Naive B cell (primary cell): ENCODE results near the gene GTF2F1. TPM values are rescaled to one million over a fixed set of nuclear protein-coding genes. Genes with fewer than 3 reads are reported as not detected.

ENCODE experiments used
- ATAC-seq, 2 donors: fragments of 150-1000 bp; cut with Tn5 transposase; 2 replicates each; pipeline ENCODE4 v1.10.0; 2021; ENCODE audit warnings: low read depth in 2 of 2, mild to moderate bottlenecking in 2 of 2, moderate library complexity in 2 of 2
- DNase-seq: peaks from one replicate; pipeline ENCODE4 v3.0.0; 2022
- H3K27ac Mint-ChIP-seq, 6 donors: one replicate each; pipeline ENCODE4 v1.8.0; 2020 to 2022; ENCODE audit warnings: mild to moderate bottlenecking in 6 of 6, mixed read lengths in 6 of 6, moderate library complexity in 5 of 6, inconsistent platforms in 2 of 6
- H3K27me3 Mint-ChIP-seq, 3 donors: one replicate each; pipeline ENCODE4 v1.8.0; 2021 to 2022; ENCODE audit warnings: mixed read lengths in 3 of 3, mild to moderate bottlenecking in 1 of 3
- H3K36me3 Mint-ChIP-seq, 2 donors: one replicate each; pipeline ENCODE4 v1.8.0; 2020 to 2022; ENCODE audit warnings: mixed read lengths in 2 of 2, inconsistent platforms in 1 of 2, mild to moderate bottlenecking in 1 of 2
- H3K4me1 Mint-ChIP-seq, 3 donors: one replicate each; pipeline ENCODE4 v1.8.0; 2020 to 2022; ENCODE audit warnings: mixed read lengths in 3 of 3, inconsistent platforms in 1 of 3, mild to moderate bottlenecking in 1 of 3, moderate library complexity in 1 of 3
- H3K4me3 Mint-ChIP-seq, 8 donors: one replicate each; pipeline ENCODE4 v1.8.0; 2020 to 2022; ENCODE audit warnings: mild to moderate bottlenecking in 8 of 8, mixed read lengths in 8 of 8, moderate library complexity in 8 of 8, inconsistent platforms in 2 of 8
- H3K9me3 Mint-ChIP-seq, 7 donors: one replicate each; pipeline ENCODE4 v1.8.0; 2020 to 2022; ENCODE audit warnings: mixed read lengths in 7 of 7, mild to moderate bottlenecking in 5 of 7, inconsistent platforms in 2 of 7, moderate library complexity in 1 of 7
- polyA plus RNA-seq, 6 donors: library from polyadenylated mRNA; unstranded; fragments of 300-500 nt; fragmentation: Illumina TruSeq; gene quantifications; one replicate each; pipeline ENCODE4 v1.2.3, GENCODE V29; 2021; ENCODE audit warnings: low read depth in 6 of 6

GTF2F1 gene
- polyA plus RNA-seq, 6 donors from 2014 or later, result 2.5 to 22.7 (median 18.1) TPM

DNA sequence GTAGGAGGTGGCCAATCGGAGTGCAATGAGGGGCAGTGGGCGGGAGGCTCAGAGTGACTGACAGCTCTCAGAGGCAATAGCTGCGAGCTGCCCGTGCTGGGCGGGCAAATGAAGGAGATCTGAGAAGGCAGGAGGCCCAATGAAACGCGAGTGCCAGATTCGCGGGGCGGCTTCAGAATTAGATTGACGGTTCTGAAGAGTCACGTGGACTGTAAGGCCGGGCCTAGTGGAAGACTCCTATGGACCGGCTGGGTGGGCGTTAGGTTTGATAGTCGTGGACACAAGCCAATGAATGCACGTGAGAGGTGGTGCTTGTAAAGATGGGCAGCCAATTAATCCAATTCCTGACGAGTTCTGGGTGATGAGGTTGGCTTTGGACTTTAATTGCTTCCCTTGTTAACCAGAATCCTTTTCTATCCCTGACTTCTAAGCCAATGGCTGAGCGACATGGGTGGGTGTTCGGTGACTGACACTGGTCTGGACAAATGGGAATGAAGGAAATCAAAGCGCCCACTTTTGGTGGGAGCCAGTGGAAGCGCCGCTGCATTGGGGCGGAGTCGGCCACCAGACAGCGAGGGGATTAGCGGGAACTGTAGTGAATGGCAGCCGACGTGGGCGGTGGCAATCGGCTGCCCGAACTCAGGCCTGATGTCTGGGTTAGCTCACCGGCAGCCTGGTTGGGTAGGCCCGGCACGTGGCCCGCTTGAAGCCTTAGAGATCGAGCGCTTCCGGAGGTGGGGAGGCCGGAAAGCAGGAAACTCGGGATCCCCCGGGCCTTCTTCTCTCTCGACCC is 32.2 kb upstream of the GTF2F1 start:
- ATAC-seq, result peak; percentile 82 to 85

DNA sequence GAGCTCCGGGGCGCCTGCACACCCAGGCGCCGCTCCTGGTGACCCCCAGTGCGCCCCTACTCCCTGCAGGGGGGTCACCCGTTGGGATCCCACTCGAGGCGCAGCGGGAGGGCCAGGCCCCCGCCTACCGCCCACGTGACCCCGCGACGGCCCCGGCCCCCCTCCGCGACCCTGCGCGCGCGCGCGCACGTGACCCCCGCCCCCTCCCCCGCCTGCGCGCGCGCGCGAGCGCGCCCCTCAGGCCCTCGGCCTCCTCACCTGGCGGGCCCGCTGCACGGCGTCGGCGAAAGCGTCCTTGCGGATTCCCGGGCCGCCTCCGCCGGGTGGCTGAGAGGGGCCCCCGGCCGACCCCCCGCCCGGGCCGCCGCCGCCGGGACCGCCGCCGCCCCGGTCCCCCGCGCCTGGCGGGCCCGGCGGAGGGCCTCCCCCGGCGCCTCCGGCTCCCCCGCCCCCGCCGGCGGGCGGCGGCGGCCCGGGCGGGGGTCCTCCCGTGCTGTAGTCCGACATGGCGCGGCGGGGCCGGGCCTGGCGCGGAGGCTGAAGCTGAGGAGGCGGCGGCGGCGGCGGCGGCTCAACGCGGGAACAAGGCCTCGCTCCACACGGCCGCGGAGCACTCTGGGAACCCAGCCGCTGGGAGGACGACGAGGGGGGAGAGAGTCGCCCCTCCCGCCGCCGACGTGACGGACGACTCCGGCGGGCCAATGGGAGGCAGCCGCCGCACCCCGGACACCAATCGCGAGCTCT is 31.4 kb upstream of the GTF2F1 start, which contains the start of gene KHSRP:
Gene KHSRP, minus strand, starts transcription at position 617 of the 744 bp plus-strand sequence. Its CDS starts 110 bp downstream, at position 507.
- DNase-seq (peak; percentile 16), ATAC-seq (no peak)
- H3K9me3 Mint-ChIP-seq, result peaks cover 0 to 4% (median 0%) of the 10 kb centered on the region in 7 donors
- H3K4me1 Mint-ChIP-seq, result peaks cover 31 to 37% (median 35%) of the 10 kb centered on the region in 3 donors
- H3K36me3 Mint-ChIP-seq, result no peaks in the 10 kb centered on the region
- peak within 1 kb of the TSS; percentile 56 to 94 (median 88) for H3K4me3 Mint-ChIP-seq
- peak within 1 kb of the TSS; percentile 79 to 99 (median 89) for H3K27ac Mint-ChIP-seq
- peaks cover 0 to 6% (median 0%) of the 10 kb centered on the region in 3 donors for H3K27me3 Mint-ChIP-seq

More for the DNA sequence above, 32.2 kb upstream of the GTF2F1 start:
- H3K4me3 Mint-ChIP-seq, result peak overlapping the region; percentile 56 to 94 (median 86)
- H3K9me3 Mint-ChIP-seq, result peaks cover 0 to 4% (median 0%) of the 10 kb centered on the region in 7 donors
- peak overlapping the region; percentile 76 to 99 (median 89) for H3K27ac Mint-ChIP-seq
- H3K27me3 Mint-ChIP-seq, result peaks cover 0 to 6% (median 0%) of the 10 kb centered on the region in 3 donors
- DNase-seq, result peak; percentile 99
- H3K36me3 Mint-ChIP-seq, result no peaks in the 10 kb centered on the region
- H3K4me1 Mint-ChIP-seq, result peaks cover 35 to 39% (median 37%) of the 10 kb centered on the region in 3 donors

DNA sequence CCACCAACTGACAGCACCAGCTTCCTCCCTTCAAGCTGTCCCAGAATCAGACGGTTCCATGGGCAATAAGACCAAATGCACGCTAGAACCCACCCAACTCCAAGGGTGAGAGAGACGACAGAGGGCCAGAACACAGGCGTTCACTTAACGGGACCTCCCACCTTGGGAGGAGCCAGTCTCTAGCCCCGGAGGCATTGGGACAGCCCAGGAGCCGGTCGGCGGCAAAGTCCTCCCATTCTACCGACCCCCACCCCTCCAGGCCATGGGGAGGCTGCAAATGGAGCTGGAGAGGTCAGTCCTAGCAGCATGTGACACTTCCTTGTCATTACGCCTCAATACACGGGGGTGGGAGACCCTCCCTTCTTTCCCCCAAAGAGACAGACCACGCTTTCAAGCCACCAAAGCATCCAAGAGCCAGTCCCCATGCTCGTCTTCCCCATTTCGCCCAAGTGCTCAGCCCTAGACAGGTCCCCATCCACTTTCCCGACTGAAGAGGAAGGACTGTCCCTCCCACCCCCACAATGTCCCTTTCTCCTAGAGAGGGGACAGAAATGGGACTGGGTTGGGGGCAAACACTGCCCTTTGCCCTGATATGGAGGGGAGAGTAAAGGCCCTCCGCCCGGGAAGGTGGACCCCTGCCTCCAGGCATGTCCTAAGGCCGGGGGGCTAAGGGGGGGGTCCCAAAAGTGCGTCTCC is 30.7 kb upstream of the GTF2F1 start:
- Mint-ChIP-seq H3K36me3 (no peaks in the 10 kb centered on the region), H3K4me3 (peak overlapping the region; percentile 56 to 92 (median 86)), H3K27me3 (peaks cover 0 to 6% (median 0%) of the 10 kb centered on the region in 3 donors), H3K27ac (peak overlapping the region in 5 of 6 donors; percentile 67 to 85 (median 79)), H3K9me3 (peaks cover 0 to 4% (median 0%) of the 10 kb centered on the region in 7 donors), H3K4me1 (peaks cover 30 to 37% (median 34%) of the 10 kb centered on the region in 3 donors)
- no peak for ATAC-seq
- DNase-seq, result no peak

GRCh38 chr19:6421075-6422014 is 28.4 kb upstream of the GTF2F1 start:
- H3K27ac Mint-ChIP-seq, result peak overlapping the region in 3 of 6 donors; percentile 50 to 64 (median 51)
- ATAC-seq (no peak), DNase-seq (no peak)
- H3K4me1 Mint-ChIP-seq, result peaks cover 28 to 37% (median 34%) of the 10 kb centered on the region in 3 donors
- H3K36me3 Mint-ChIP-seq, result no peaks in the 10 kb centered on the region
- no peaks in the 10 kb centered on the region for H3K27me3 Mint-ChIP-seq
- peaks cover 0 to 4% (median 0%) of the 10 kb centered on the region in 7 donors for H3K9me3 Mint-ChIP-seq
- H3K4me3 Mint-ChIP-seq, result peak overlapping the region in 4 of 8 donors; percentile 12 to 88 (median 45)

DNA sequence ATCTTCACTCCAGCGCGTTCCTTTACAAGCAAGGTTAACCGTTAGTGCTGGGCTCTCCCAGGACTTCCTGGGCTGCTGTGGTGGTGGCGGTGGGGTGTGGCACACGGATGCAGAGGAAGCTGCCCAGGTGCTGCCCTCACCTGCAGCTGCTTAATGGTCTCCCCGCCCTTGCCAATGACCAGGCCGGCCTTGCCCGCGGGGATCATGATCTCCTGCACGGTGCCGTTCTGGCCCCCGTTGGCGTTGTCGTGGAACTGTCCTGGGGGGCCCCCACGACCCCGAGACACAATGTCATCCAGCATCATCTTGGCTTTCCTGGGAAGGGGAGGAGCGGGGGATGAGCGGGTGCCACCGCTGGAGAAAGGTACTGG is 25.6 kb upstream of the GTF2F1 start:
- H3K4me1 Mint-ChIP-seq, result peaks cover 15 to 23% (median 22%) of the 10 kb centered on the region in 3 donors
- H3K27me3 Mint-ChIP-seq, result no peaks in the 10 kb centered on the region
- DNase-seq, result no peak
- H3K9me3 Mint-ChIP-seq, result no peaks in the 10 kb centered on the region
- no peak for ATAC-seq
- no peak overlapping the region for H3K27ac Mint-ChIP-seq
- H3K4me3 Mint-ChIP-seq, result peak overlapping the region in 1 of 8 donors; percentile 41
- no peaks in the 10 kb centered on the region for H3K36me3 Mint-ChIP-seq

- Mint-ChIP-seq H3K36me3 (no peaks in the 10 kb centered on the region), H3K9me3 (no peaks in the 10 kb centered on the region), H3K4me1 (peaks cover 9 to 17% (median 16%) of the 10 kb centered on the region in 3 donors), H3K4me3 (no peak overlapping the region), H3K27me3 (no peaks in the 10 kb centered on the region), H3K27ac (no peak overlapping the region)
- ATAC-seq (no peak), DNase-seq (no peak)
Measured at GRCh38 chr19:6417713-6418561, 25.0 kb upstream of the GTF2F1 start.

- no peaks in the 10 kb centered on the region for H3K27me3 Mint-ChIP-seq
- H3K4me1 Mint-ChIP-seq, result peaks cover 0 to 6% (median 5%) of the 10 kb centered on the region in 3 donors
- H3K36me3 Mint-ChIP-seq, result no peaks in the 10 kb centered on the region
- DNase-seq (no peak), ATAC-seq (no peak)
- H3K4me3 Mint-ChIP-seq, result no peak overlapping the region
- no peak overlapping the region for H3K27ac Mint-ChIP-seq
- H3K9me3 Mint-ChIP-seq, result no peaks in the 10 kb centered on the region
Measured at GRCh38 chr19:6416658-6417405, 23.9 kb upstream of the GTF2F1 start.

DNA sequence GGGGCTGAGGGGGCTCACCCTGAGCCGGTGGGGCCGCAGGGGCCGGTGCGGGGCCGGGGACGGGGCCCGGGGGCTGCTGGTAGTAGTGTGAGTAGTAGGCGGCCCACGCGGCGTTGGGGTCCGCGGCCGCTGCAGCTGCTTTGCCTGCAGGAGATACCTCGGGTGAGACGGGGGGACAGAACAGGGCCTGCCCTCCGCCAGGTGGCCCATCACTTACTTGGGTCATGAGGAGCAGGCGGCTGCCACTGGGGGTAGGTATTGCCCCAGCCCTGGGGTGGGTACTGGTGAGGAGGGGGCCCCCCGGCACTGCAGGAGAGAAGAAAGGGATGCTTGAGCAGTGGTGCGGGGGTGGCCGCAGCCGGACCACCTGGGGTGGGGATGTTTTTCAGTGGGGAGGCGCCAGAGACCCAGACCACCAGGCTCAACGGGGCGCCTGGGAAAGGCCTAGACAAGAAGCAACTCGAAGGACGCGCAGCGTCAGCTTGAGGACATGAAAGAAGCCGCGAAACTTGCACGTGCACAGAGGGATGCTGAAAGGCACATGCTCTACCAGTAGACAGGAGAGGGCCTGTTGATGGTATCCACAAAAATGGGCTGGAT is 22.7 kb upstream of the GTF2F1 start:
- H3K36me3 Mint-ChIP-seq, result no peaks in the 10 kb centered on the region
- H3K4me3 Mint-ChIP-seq, result no peak overlapping the region
- no peaks in the 10 kb centered on the region for H3K9me3 Mint-ChIP-seq
- ATAC-seq, result no peak
- no peak for DNase-seq
- H3K4me1 Mint-ChIP-seq, result no peaks in the 10 kb centered on the region
- no peaks in the 10 kb centered on the region for H3K27me3 Mint-ChIP-seq
- no peak overlapping the region for H3K27ac Mint-ChIP-seq

- Mint-ChIP-seq H3K36me3 (no peaks in the 10 kb centered on the region), H3K4me1 (no peaks in the 10 kb centered on the region), H3K9me3 (no peaks in the 10 kb centered on the region), H3K27me3 (no peaks in the 10 kb centered on the region), H3K27ac (no peak overlapping the region), H3K4me3 (no peak overlapping the region)
- DNase-seq (no peak), ATAC-seq (no peak)
Measured at GRCh38 chr19:6414793-6415590, 22.0 kb upstream of the GTF2F1 start.
